Measurements from ENCODE around the gene ABTB2.
"Not testable (repeated sequence)": the region's sequence is repeated elsewhere in the genome, so short reads cannot be mapped to it uniquely, and the experiment has no call there.

ABTB2 gene

DNA sequence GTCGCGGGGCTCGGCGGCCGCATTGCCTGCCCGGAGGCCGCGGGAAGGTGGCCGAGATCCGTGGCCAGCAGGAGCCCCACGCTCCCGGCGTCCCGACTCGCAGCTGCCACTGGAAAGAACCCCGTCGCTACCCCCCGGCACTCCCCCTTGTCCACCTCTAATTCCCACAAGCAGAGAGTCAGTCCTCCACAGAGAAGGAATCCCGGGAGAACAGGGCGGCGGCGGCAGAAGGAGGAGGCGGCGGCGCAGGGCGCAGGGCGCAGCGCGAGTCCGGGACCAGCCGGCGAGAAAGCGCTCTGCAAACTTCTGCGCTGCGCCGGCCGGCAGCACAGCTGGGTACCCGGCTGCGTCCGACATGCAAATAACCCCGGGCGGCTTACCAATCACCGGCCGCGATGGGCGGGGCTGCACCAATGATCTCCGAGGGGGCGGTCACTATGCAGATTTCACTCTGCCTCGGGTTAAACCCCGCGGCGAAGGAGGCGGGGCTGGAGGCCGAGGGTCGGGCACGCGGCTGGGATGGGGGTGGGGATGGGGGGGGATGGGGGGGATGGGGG, at the start of gene ABTB2:
Gene ABTB2 (minus strand): TSS at position 310 of the 557 bp plus-strand sequence.
- peak; percentile 97 for DNase-seq

DNA sequence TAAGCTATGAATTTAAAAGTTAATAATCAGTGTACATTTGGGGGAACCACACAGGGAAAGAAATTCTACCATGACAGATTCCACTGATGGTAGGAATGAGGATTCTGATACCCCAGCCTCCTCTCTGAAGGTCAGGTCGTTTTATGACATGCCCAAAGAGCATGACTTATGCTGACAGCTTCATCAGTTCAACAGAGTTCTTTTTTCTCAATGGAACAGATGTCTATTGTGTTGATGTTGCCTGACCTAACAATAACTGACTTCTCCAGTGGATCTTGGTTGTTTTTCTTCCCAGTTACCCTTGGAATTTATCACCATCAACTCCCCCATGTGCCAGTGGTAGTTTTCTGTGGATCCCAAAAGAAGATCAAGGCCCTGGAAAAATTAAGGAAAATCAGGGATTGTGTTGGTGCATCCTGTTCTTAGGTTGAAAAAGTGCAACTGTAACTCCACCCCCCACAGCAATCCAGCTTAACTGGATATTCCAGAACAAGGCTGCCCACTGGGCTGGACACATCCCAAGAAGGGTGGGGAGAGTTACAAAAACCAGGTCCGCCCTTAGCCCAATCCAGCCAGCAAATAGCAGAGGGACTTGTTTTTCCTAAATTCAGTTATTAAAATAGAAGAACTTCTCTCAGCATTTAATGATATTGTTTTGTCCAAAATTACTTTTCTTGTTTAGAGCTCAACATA, 49.5 kb upstream of the ABTB2 start:
- no peak for DNase-seq

- no peak for DNase-seq
These were observed 48.6 kb upstream of the ABTB2 start for GRCh38 chr11:34406413-34406812.

- peak; percentile 6 for DNase-seq
These were observed 47.5 kb upstream of the ABTB2 start for GRCh38 chr11:34405079-34405858.

DNA sequence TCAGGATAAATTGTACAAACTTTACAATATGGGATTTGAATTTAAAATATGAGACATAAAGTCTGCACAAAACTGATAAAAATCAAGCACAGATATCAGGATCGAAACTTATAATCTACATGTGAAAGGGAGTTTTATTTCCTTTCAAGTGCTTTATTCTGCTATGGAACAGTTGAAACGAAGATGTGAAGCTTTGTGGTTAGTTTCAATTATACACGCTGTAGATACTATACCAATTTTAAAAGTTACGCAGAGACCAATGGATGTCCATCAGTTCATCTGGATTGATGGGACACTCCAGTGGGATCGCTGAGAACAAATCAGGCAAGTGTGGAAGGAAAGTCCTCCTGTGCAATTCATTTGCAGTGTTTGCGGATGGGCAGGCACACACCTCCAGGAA, 46.5 kb upstream of the ABTB2 start:
- no peak for DNase-seq

- DNase-seq = no peak
These were observed 45.6 kb upstream of the ABTB2 start for GRCh38 chr11:34403431-34403830.

GRCh38 chr11:34397811-34398210, 40.0 kb upstream of the ABTB2 start:
- no peak for DNase-seq

DNA sequence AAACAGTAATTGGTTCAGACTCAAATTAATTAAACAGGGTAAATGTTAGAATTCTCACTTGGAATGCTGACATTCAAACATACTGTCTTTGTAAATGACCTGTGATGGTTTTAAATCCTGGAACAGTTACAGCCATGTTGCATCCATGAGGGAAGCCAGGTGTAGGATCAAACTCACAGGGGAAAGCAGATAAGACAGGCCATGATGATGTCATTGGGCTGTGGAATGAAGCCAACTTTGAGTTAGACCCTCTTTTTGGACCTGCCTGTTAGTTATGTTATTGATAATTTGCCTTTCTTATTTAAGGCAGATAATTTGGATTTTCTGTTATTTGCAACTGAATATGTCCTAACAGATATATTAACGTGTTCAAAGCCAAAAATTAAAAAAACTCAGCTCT, 39.3 kb upstream of the ABTB2 start:
- no peak for DNase-seq

GRCh38 chr11:34395916-34396550, 38.2 kb upstream of the ABTB2 start:
- DNase-seq = no peak

GRCh38 chr11:34394771-34395300, 37.0 kb upstream of the ABTB2 start:
- no peak for DNase-seq

DNA sequence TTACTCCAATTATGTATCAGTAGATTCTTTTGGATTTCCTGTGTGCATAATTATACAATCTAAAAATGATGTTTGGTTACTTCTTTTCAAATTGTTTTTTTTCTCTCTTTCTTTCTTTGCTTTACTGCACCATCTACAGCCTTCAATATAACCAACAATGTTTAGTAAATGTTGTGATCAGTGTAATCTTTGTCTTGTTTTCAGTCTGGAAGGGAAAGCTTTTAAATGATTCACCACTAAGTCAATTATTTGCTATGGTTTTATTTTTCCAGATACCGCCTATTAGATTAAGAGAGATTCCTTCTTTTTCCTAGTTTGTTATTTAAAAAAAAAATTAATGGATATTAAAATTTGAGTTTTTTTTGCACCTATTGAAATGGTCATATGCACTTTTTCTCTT, 29.8 kb upstream of the ABTB2 start:
- no peak for DNase-seq

GRCh38 chr11:34386356-34386755, 28.5 kb upstream of the ABTB2 start:
- DNase-seq = not testable (repeated sequence)

GRCh38 chr11:34382532-34383276, 24.9 kb upstream of the ABTB2 start:
- DNase-seq = no peak

- no peak for DNase-seq
These were observed 24.0 kb upstream of the ABTB2 start for GRCh38 chr11:34381775-34382174.

DNA sequence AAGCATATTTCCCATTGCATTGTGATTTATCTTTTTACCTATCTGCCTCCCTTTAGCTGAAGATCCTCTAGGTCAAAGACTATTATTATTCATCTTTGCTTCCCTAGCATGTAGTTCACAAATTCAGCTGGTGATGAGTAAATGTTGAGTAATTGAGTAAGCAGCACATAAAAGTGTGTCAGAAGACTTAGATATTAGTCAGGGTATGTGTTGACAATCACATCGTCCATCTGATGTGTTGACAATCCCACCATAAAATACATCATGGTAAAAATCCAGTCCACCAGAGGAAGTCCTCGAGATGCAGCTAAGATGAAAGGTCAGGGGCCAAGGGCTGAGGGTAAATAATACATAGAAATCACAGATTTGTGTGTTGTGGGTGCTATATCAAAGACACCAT, 22.9 kb upstream of the ABTB2 start:
- no peak for DNase-seq

DNA sequence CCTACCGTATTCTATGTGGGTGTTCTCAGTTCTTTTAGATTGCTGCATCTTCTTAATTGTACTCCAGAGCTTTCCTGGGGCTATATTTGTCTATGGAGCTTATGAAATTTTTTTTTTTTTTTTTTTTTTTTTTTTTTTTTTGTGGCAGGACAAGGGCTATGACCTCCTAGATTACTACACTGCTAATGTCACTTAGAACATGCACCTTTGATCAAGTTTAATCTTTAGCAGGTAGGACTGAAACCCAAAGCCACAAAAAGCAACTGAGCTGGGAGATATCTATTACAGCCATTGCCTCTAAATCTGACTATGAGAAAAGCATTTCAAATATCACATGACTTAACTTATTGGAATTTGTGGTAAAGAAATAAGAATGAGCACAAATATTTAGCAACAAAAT, 21.7 kb upstream of the ABTB2 start:
- DNase-seq = no peak

DNA sequence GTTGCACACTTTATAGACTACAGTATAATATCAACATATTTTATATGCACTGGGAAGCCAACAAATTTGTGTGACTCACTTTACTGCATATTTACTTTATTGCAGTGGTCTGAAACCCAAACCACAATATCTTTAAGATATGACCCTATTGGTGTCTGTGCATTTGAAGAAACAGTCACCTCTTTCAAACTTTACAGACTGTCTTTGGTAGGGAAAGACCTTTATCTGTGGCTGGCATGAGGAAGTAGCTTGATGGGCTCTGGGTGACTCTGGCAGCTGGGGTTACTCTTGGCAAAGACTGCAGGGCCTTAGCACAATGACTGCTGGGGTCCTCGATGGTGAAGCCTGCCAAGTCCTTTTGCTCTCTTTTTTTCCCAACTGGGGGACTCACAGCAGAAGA, 21.3 kb upstream of the ABTB2 start:
- DNase-seq = no peak

GRCh38 chr11:34373727-34374126, 15.9 kb upstream of the ABTB2 start:
- DNase-seq = no peak

DNA sequence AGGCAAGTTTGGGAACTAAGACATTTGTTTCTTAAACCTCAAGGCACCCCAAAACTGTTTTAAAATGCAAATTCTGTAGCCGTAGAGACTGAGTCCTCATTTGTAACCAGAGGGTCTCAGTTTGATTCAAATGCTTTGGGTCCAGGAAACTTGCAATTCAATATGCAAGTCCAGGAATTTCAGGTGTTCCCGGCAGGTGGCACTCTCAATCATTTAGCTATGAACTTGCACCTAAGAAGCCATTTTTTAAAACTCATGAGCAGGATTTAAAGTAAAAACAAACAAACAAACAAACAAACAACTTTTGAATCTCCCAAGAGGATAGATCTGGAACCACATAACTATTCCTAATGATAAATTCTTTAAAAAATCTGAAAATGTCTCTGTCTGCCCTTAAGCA, 8.7 kb upstream of the ABTB2 start:
- DNase-seq = no peak

GRCh38 chr11:34364102-34364501, 6.3 kb upstream of the ABTB2 start:
- DNase-seq = no peak

DNA sequence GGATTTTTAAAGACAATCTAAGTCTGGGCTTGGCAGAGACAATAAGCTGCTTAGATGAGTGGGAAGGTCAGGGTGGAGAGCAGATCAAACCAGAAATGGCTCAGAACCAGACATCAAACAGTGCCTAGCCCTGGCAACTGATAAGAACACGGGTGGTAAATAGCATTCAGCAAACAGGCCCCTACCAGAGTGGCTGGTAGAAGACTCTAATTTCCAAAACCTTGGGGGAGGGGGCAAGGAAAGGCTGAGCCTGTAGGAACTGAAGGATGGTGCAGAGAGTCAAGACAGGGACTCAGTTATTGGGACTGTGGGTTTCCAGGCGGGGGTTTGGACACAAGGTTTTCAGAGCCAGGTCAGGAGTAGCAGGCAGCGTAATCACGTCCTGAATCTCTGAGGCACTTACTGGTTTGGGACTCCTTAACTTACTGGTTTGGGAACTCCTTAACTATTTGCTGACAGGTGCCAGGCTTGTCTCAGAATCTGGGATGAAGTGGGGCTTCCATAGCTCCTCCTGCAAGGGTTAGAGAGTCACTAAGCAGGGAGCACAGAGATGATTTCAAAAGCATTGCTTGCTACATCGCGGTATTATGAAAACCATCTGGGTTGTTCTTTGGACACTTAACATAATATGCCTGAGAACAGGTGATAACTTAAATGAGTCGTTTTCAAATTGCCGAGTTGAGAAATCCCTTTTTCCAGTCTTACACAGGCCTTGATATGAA, 5.7 kb upstream of the ABTB2 start:
- DNase-seq = no peak

GRCh38 chr11:34360046-34360445, 2.2 kb upstream of the ABTB2 start:
- no peak for DNase-seq

Measured in stimulated activated CD4-positive, alpha-beta T cell treated with anti-CD3 and anti-CD28 coated beads, Interleukin-4, amount 100 ng/mL, for 24 hours (primary cell).